ENCODE results near the gene FARS2.

GRCh38 chr6:5416250-5416649 is 154.9 kb downstream of the FARS2 start:
- TF ChIP-seq POLR2A (IDR thresholded peaks at IDR 0.05; ENCODE audit: low read depth, low read length) (no peak), POLR2AphosphoS5 (IDR thresholded peaks at IDR 0.05; ENCODE audit: low read depth, low read length) (no peak)
